Thymus (tissue), 11 donors: ENCODE results near the gene CDH4. TPM values are rescaled to one million over a fixed set of nuclear protein-coding genes. Genes with fewer than 3 reads are reported as not detected.

Source experiments
- DNase-seq, 9 donors: peaks; one replicate each; pipeline ENCODE4 v3.0.0-alpha.2; 2013; ENCODE audit warnings: low spot score in 9 of 9, low read depth in 6 of 9, missing footprints in 1 of 9
- H3K27ac ChIP-seq, 2 donors: one replicate each; pipeline ENCODE4 v1.5.1; 2013; ENCODE audit warnings: control low read depth in 1 of 2, low read depth in 1 of 2, low read length in 1 of 2, mild to moderate bottlenecking in 1 of 2, moderate library complexity in 1 of 2
- H3K27me3 ChIP-seq, 2 donors: one replicate each; pipeline ENCODE4 v1.5.1; 2013; ENCODE audit warnings: low read length in 1 of 2; ENCODE audit not compliant: control insufficient read depth in 2 of 2, insufficient read depth in 1 of 2
- H3K36me3 ChIP-seq, 2 donors: one replicate each; pipeline ENCODE4 v1.5.1; 2013; ENCODE audit warnings: low read length in 1 of 2, mild to moderate bottlenecking in 1 of 2, moderate library complexity in 1 of 2; ENCODE audit not compliant: control insufficient read depth in 2 of 2, insufficient read depth in 2 of 2
- H3K4me1 ChIP-seq, 2 donors: one replicate each; pipeline ENCODE4 v1.5.1; 2013; ENCODE audit warnings: low read length in 2 of 2; ENCODE audit not compliant: control insufficient read depth in 2 of 2, insufficient read depth in 2 of 2
- H3K4me3 ChIP-seq, 2 donors: one replicate each; pipeline ENCODE4 v1.5.1; 2013; ENCODE audit warnings: low read length in 2 of 2, control low read depth in 1 of 2, mild to moderate bottlenecking in 1 of 2
- H3K9me3 ChIP-seq, 2 donors: one replicate each; pipeline ENCODE4 v1.5.1; 2013; ENCODE audit warnings: low read length in 1 of 2, mild to moderate bottlenecking in 1 of 2; ENCODE audit not compliant: control insufficient read depth in 2 of 2, insufficient read depth in 1 of 2
- WGBS: extraction: QIAGEN DNeasy Blood & Tissue Kit; methylation state at CpG from one replicate; pipeline ENCODE4 v1.1.7; 2013; 5-methylcytosine and 5-hydroxymethylcytosine counted together
- polyA plus RNA-seq: library from polyadenylated mRNA; stranded (reverse); fragments of 200-250 nt; gene quantifications from one replicate; pipeline ENCODE4 v1.2.3, GENCODE V29; 2013
- total RNA-seq: library from RNA; stranded (reverse); fragments of 120-200 nt; gene quantifications from one replicate; pipeline ENCODE4 v1.2.4, GENCODE V29; 2013
- donor health status: healthy.

The CDH4 gene
- total and polyA plus RNA-seq, 2 donors: 0.34 to 0.61 TPM

- H3K4me3 ChIP-seq: no peak overlapping the region
- WGBS: 92% methylated on average over 12 of the region's 12 CpGs
- no peaks in the 10 kb centered on the region for H3K4me1 ChIP-seq
- no peak overlapping the region for H3K27ac ChIP-seq
- H3K27me3 ChIP-seq: no peaks in the 10 kb centered on the region
- no peaks in the 10 kb centered on the region for H3K36me3 ChIP-seq
- DNase-seq: no peak
- peaks cover 0 to 5% of the 10 kb centered on the region in 2 donors for H3K9me3 ChIP-seq
These were observed 391.8 kb downstream of the CDH4 start for GRCh38 chr20:61643656-61644377.

- H3K27ac ChIP-seq: no peak overlapping the region
- no peaks in the 10 kb centered on the region for H3K36me3 ChIP-seq
- no peaks in the 10 kb centered on the region for H3K4me1 ChIP-seq
- H3K27me3 ChIP-seq: no peaks in the 10 kb centered on the region
- 84% methylated on average over 25 of the region's 25 CpGs for WGBS
- peaks cover 0 to 7% of the 10 kb centered on the region in 2 donors for H3K9me3 ChIP-seq
- H3K4me3 ChIP-seq: no peak overlapping the region
- DNase-seq: no peak
These were observed 392.5 kb downstream of the CDH4 start for GRCh38 chr20:61644378-61645076.

GRCh38 chr20:61645732-61646131 lies 393.7 kb downstream of the CDH4 start:
- H3K36me3 ChIP-seq: no peaks in the 10 kb centered on the region
- H3K9me3 ChIP-seq: peaks cover 0 to 7% of the 10 kb centered on the region in 2 donors
- H3K4me1 ChIP-seq: no peaks in the 10 kb centered on the region
- no peak overlapping the region for H3K4me3 ChIP-seq
- DNase-seq: no peak
- 95% methylated on average over 1 of the region's 1 CpG for WGBS
- H3K27me3 ChIP-seq: no peaks in the 10 kb centered on the region
- no peak overlapping the region for H3K27ac ChIP-seq

GRCh38 chr20:61646453-61646852 lies 394.4 kb downstream of the CDH4 start:
- Histone ChIP-seq H3K4me3 (no peak overlapping the region), H3K36me3 (no peaks in the 10 kb centered on the region), H3K9me3 (peaks cover 0 to 7% of the 10 kb centered on the region in 2 donors), H3K27ac (no peak overlapping the region), H3K27me3 (no peaks in the 10 kb centered on the region), H3K4me1 (no peaks in the 10 kb centered on the region)
- no peak for DNase-seq
- WGBS: 96% methylated on average over 8 of the region's 8 CpGs

- no peak for DNase-seq
- Histone ChIP-seq H3K27me3 (no peaks in the 10 kb centered on the region), H3K9me3 (peaks cover 0 to 7% of the 10 kb centered on the region in 2 donors), H3K4me3 (no peak overlapping the region), H3K36me3 (no peaks in the 10 kb centered on the region), H3K4me1 (no peaks in the 10 kb centered on the region), H3K27ac (no peak overlapping the region)
- 87% methylated on average over 8 of the region's 8 CpGs for WGBS
These were observed 394.9 kb downstream of the CDH4 start for GRCh38 chr20:61646986-61647385.

- peaks cover 0 to 7% of the 10 kb centered on the region in 2 donors for H3K9me3 ChIP-seq
- H3K27ac ChIP-seq: no peak overlapping the region
- no peak for DNase-seq
- no peaks in the 10 kb centered on the region for H3K4me1 ChIP-seq
- H3K36me3 ChIP-seq: no peaks in the 10 kb centered on the region
- H3K4me3 ChIP-seq: no peak overlapping the region
- H3K27me3 ChIP-seq: no peaks in the 10 kb centered on the region
- 72% methylated on average over 8 of the region's 8 CpGs for WGBS
These were observed 395.6 kb downstream of the CDH4 start for GRCh38 chr20:61647702-61648101.

- Histone ChIP-seq H3K4me1 (no peaks in the 10 kb centered on the region), H3K36me3 (no peaks in the 10 kb centered on the region), H3K4me3 (no peak overlapping the region), H3K27me3 (no peaks in the 10 kb centered on the region), H3K27ac (no peak overlapping the region), H3K9me3 (peaks cover 0 to 5% of the 10 kb centered on the region in 2 donors)
- no peak for DNase-seq
- WGBS: 88% methylated on average over 25 of the region's 25 CpGs
These were observed 397.2 kb downstream of the CDH4 start for GRCh38 chr20:61649105-61649859.

GRCh38 chr20:61649860-61650162 lies 397.8 kb downstream of the CDH4 start:
- peaks cover 0 to 6% of the 10 kb centered on the region in 2 donors for H3K9me3 ChIP-seq
- no peak for DNase-seq
- no peaks in the 10 kb centered on the region for H3K36me3 ChIP-seq
- no peaks in the 10 kb centered on the region for H3K4me1 ChIP-seq
- no peaks in the 10 kb centered on the region for H3K27me3 ChIP-seq
- no peak overlapping the region for H3K4me3 ChIP-seq
- no peak overlapping the region for H3K27ac ChIP-seq
- WGBS: 91% methylated on average over 8 of the region's 8 CpGs
